GM21825 (cell line): ENCODE data around the gene NPIPB8.
"Not testable (repeated sequence)": the region's sequence is repeated elsewhere in the genome, so short reads cannot be mapped to it uniquely, and the experiment has no call there.

Experiments used
- ATAC-seq: cut with Tn5 transposase; IDR thresholded peaks from one replicate; pipeline ENCODE4 v1.9.1; 2021; ENCODE audit warnings: mild to moderate bottlenecking, moderate library complexity; ENCODE audit not compliant: unreplicated experiment

The NPIPB8 gene

DNA sequence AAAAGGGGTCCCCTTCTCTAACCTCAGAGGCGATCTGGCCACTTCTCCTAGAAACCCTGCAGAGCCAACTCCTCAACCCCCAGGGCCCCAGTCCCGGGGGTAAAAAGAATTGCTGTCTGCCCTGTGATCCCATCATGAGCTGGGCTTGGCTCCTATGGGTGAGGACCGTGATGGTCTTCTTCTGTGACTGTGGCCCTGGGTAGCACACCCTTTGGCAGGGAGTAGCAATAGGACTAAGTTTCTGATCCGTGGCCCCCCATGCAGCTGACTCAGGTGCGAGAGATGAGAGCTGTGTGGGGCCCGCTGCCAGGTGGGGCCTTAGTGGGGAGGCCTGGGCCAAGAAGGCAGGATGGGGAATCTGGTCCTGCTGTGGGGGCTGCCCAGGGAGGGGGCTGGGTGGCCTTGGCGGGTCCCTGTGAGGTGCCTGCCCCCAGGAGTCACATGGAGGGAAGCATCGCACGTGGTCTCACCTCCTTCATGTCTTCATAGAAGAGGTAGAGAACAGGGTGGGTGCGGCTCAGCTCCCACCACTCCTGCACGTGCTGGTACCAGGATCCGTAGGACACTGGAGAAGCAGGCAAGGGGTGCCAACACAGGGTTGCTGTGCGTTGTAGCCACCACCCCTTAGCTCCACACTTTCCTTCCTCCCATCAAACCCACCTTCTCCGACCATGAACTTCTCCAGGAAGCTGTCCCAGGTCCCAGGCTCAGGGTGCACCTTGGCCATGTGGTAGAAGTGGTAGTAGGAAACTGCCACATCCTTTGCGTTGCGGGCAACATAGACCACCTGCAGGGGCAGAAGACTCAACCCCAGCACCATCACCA lies 31.4 kb upstream of the NPIPB8 start:
- no peak for ATAC-seq

DNA sequence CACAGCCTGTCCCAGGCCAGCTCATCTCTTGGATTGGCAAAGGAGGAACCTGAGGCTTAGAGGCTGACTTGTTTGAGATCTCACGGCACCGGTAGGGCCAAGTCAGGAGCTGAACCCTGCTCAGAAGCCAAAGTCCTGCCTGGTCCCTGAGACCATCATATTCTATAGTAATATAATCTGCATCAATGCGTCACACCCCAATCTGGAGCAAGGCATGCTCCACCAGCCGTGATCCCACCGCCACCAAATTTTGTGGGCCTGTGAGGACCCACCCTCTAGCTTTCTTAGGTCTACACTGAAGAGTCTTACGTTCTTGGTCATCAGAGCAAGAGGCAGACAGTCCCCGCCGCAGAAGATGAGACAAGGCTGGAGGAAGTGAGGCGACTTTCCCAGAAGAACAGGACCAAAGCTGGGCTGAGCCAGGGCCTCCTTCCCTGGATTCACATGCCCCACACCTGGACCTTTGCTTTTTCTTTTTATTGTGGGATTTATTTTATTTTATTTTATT lies 30.7 kb upstream of the NPIPB8 start:
- ATAC-seq: no peak

- ATAC-seq: not testable (repeated sequence)
These were observed 30.0 kb upstream of the NPIPB8 start for GRCh38 chr16:28607681-28608495.

- ATAC-seq: not testable (repeated sequence)
These were observed 29.4 kb upstream of the NPIPB8 start for GRCh38 chr16:28608496-28608808.

DNA sequence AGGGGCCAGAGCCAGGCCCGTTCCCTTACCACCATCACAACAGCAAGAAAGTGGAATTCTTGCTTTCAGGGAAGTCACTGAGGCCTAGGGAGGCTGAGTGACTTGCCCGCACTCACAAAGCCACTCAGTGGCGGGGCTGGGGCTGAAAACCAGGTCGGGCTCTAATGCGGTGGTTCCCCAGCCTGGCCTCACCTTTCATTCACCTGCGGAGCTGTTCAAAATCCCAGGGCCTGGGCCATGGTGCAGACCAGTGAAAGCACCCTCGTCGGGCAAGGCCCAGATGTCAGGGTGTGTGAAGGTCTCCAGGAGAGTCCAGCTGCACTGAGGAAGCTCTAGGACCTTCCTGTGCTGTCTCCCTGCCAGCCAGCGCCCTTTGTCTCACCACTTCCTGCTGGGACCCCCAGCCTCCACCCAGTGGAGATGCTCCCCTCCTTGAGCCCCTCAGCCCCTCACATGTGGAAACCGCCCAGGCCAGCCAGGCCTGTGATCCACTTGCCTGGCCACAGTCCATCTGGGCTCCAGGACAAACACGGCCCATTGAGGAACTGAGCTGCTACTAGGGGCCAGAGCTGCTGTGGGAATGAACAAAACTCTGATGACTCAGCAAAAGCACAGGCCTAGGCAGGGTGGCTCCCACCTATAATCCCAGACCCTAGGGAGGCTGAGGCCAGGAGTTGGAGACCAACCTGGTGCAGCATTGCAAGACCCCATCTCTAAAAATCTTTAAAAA lies 28.8 kb upstream of the NPIPB8 start:
- not testable (repeated sequence) for ATAC-seq

- no peak for ATAC-seq
These were observed 28.0 kb upstream of the NPIPB8 start, which contains the start of gene SULT1A1 for GRCh38 chr16:28609631-28610594. Gene SULT1A1 (minus strand): TSS chr16:28610044. CDS start chr16:28608855, 1,189 bp downstream.

- ATAC-seq: no peak
These were observed 27.2 kb upstream of the NPIPB8 start for GRCh38 chr16:28610595-28611191.

DNA sequence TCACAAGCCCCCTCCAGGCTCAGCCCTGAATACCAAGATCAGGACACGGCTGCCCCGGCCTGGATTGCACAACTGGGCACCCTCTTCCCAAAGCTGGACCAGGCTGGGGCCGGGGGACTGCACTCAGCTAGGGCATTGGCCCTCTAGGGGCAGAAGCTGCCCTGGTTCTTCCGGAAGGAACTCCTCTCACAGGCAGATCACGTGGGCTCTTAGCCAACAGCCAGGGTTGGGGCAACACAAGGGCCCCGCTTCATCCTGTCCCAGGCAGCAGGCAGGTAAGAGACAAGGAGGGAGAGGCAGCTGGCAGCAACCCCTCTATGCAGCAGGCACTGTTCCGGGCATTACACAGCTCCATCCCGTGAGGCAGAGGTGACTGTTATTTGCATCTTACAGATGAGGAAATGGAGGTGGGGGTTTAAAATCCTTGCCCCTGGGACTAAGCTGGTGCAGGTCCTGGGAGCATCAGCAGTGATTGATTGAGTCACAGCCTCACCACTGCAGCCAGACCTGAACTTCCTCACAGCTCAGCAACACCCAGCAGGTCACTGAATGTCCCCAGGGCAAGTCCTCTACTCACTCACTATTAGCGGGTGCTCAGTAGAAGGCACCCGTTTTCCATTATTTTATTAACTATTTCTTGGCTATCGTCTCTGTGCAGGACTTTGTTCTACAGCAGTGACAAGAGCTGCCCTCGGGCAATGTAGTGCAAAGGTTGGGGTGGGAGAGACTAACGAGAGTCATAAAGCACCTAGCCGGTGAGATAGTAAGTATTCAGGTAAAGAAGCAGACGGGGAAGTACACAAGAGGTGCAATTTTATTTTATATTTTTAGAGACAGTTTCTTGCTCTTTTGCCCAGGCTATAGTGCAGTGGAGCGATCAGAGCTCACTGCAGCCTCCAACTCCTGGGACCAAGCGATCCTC lies 25.2 kb upstream of the NPIPB8 start:
- not testable (repeated sequence) for ATAC-seq

GRCh38 chr16:28613912-28614311 lies 24.0 kb upstream of the NPIPB8 start:
- ATAC-seq: not testable (repeated sequence)

- not testable (repeated sequence) for ATAC-seq
These were observed 23.3 kb upstream of the NPIPB8 start for GRCh38 chr16:28614561-28614960.

- not testable (repeated sequence) for ATAC-seq
These were observed 22.2 kb upstream of the NPIPB8 start for GRCh38 chr16:28615486-28616223.

- ATAC-seq: not testable (repeated sequence)
These were observed 21.7 kb upstream of the NPIPB8 start for GRCh38 chr16:28616224-28616577.

- no peak for ATAC-seq
These were observed 21.2 kb upstream of the NPIPB8 start for GRCh38 chr16:28616636-28617035.

- no peak for ATAC-seq
These were observed 20.0 kb upstream of the NPIPB8 start for GRCh38 chr16:28617874-28618273.

- not testable (repeated sequence) for ATAC-seq
These were observed 17.5 kb upstream of the NPIPB8 start for GRCh38 chr16:28620316-28620715.

DNA sequence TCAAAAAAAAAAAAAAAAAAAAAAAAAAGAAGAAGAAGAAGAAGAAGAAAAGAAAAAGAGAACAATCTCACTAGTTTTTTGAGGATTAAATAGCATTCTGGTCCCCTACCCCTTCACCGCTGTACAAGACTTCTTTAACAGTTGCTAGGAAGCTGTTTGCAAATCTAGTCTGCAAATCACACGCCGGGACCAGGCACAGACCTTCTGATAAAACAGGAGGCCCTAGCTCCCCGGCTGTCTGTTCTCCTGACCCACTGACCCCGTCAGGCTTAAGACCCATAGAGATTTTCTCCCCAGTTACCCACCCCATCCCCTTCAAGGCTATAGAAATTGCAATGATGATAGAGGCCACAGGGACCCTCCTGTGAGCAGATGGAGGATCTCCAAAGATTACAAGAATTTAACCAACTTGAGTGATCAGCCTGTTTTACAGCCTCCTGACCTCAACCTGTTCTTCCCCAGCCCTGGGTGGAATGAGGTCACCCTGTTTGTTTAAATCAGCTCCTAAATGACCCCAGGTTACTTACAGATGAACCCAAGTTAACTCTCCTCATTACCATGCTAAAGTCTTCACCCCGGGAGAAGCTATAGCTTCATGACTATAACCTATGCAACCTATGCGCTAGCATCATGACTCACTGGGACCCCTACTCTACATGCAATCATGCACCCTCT lies 16.2 kb upstream of the NPIPB8 start:
- ATAC-seq: no peak

DNA sequence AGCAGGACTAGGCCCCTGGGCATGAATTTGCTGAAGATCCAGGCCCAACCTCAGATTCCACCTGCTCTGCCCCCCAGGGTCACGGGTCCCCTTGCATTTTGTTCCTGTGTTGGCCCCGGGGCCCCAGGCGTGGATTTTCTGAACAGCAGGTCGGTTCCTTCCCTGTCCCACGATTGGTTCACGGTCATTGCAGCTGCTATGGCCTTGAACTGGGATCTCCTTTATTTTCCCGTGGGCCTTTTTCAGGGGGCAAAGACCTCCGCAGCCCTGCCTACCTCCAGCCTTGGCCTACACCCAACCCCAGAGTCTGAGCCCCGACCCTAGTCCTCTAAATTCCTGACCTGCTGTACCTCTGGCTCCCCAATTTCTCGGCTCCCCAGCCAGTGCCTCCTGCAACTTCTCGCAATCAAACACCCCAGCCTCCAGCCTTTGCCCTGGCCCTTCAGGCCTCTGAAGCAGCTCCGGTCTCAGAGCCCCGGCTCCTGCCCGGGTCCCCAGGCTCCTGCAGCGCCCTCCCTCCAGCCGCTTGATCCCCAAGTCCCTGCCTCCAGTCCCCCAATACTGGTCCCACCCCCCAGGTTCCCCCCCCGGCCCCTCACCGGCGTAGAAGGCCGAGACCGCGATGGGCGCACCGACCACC lies 15.2 kb upstream of the NPIPB8 start:
- ATAC-seq: not testable (repeated sequence)
